ENCODE results near the gene JAK1. TPM values are rescaled to one million over a fixed set of nuclear protein-coding genes. Genes with fewer than 3 reads are reported as not detected.

The JAK1 gene
- total RNA-seq, 2 experiments from 2014 or later = 204 to 205 TPM

DNA sequence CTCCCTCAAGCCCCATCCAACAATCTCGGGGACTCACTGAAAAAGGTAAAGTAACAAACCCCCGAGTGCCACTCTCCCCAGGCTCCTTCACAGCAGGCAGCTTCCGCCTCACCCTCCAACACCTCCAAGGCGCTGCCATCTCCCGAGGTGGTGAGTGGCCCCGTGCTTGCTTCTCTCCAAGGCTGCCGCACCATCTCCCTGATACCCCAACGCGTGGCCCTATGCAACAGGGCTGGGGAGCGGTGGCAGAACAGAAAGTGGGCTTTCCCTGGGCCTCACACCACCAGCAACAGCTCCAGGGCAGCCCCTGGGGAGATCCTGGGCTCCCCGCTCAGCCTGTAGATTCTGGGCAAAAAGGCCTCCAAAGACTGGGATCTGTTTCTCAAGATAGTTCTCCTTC lies 116.4 kb downstream of the JAK1 start:
- peak overlapping the region; percentile 14 for H3K27ac Mint-ChIP-seq
- H3K4me1 Mint-ChIP-seq = peaks cover 2% of the 10 kb centered on the region
- H3K9me3 Mint-ChIP-seq = no peaks in the 10 kb centered on the region
- ChIA-PET POLR2A (no interaction called here), CTCF (no interaction called here)
- no peak overlapping the region for H3K4me3 Mint-ChIP-seq
- no peaks in the 10 kb centered on the region for H3K27me3 Mint-ChIP-seq
- H3K36me3 Mint-ChIP-seq (ENCODE audit: low read depth) = peaks cover 63% of the 10 kb centered on the region
- no peak for DNase-seq

- no peak for DNase-seq
- Mint-ChIP-seq H3K4me1 (peaks cover 2% of the 10 kb centered on the region), H3K27me3 (no peaks in the 10 kb centered on the region), H3K27ac (no peak overlapping the region), H3K36me3 (ENCODE audit: low read depth) (peaks cover 69% of the 10 kb centered on the region), H3K4me3 (no peak overlapping the region), H3K9me3 (no peaks in the 10 kb centered on the region)
- CTCF ChIA-PET = no interaction called here
- POLR2A ChIA-PET = no interaction called here
Measured at GRCh38 chr1:64848803-64849202, 117.5 kb downstream of the JAK1 start.

DNA sequence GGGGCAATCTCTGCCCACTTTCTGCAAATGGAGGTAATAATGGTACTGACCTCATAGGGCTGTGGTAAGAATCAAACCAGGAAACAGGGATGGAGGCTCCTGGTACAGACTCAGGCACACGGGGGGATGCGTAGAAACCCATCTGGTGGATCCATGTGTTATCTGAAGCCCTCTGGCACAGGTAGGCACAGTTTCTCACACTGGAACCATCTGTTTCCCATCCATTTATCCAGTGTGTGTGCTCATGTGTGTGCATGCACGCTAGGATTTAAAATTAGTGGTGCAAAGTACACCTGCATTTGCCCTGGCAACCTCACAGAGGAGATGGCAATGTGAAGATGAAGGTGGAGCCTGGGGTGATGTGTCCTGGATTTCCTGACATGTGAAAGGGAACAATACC lies 118.2 kb downstream of the JAK1 start:
- Mint-ChIP-seq H3K27ac (no peak overlapping the region), H3K36me3 (ENCODE audit: low read depth) (peaks cover 68% of the 10 kb centered on the region), H3K4me1 (peaks cover 2% of the 10 kb centered on the region), H3K27me3 (no peaks in the 10 kb centered on the region), H3K4me3 (no peak overlapping the region), H3K9me3 (no peaks in the 10 kb centered on the region)
- peak; percentile 12 for DNase-seq
- POLR2A ChIA-PET = no interaction called here
- CTCF ChIA-PET = no interaction called here

GRCh38 chr1:64847666-64848065 lies 118.7 kb downstream of the JAK1 start:
- Mint-ChIP-seq H3K4me3 (no peak overlapping the region), H3K27ac (no peak overlapping the region), H3K36me3 (ENCODE audit: low read depth) (peaks cover 68% of the 10 kb centered on the region), H3K4me1 (peaks cover 2% of the 10 kb centered on the region), H3K27me3 (no peaks in the 10 kb centered on the region), H3K9me3 (no peaks in the 10 kb centered on the region)
- DNase-seq = no peak
- POLR2A ChIA-PET = no interaction called here
- CTCF ChIA-PET = no interaction called here

DNA sequence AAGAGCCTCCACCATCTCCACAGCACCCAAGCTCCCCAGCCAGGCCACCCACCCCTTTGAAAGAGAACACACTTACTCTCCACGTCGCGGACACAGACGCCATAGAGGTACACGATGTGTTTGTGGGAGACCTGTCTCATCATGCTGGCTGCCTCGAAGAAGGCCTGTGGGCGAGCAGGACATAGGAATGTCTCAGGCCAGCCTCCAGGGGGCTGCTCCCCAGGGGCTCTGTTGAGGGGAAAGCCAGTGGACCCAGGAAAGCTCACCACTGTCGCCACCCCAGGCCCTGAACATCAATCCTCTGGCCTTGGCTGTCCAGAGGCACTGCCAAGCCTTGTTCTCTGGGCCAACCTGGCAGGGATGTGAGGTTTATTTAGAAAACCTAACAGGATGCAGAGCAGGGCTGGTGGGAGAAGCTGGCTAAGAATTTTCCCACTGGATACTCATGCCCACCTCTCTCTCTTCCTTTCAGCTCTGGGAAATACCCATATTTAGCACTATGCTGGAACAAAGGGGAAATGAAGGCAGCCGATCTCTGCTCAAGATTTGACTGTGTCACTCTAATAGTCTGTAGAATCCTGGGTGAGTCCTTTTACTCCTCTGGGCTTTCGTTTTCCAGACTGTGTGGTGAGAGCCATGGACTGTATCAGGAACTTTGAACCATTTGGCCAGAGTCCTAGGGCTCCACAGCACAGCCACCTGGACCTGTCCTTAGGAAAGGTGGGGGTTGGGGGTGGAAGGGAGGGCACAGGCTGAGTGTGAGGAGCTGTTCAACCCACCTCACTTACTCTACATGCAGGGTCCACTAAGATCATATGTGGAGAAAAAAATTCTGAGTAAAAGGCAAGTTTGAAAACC lies 119.5 kb downstream of the JAK1 start:
- POLR2A ChIA-PET = no interaction called here
- Mint-ChIP-seq H3K4me3 (no peak overlapping the region), H3K27me3 (no peaks in the 10 kb centered on the region), H3K4me1 (peaks cover 2% of the 10 kb centered on the region), H3K27ac (no peak overlapping the region), H3K9me3 (no peaks in the 10 kb centered on the region), H3K36me3 (ENCODE audit: low read depth) (peaks cover 65% of the 10 kb centered on the region)
- CTCF ChIA-PET = no interaction called here
- DNase-seq = no peak

GRCh38 chr1:64845831-64846425 lies 120.4 kb downstream of the JAK1 start:
- DNase-seq = no peak
- H3K27ac Mint-ChIP-seq = no peak overlapping the region
- H3K4me1 Mint-ChIP-seq = peaks cover 2% of the 10 kb centered on the region
- H3K9me3 Mint-ChIP-seq = no peaks in the 10 kb centered on the region
- H3K36me3 Mint-ChIP-seq (ENCODE audit: low read depth) = peaks cover 68% of the 10 kb centered on the region
- POLR2A ChIA-PET = no interaction called here
- CTCF ChIA-PET = no interaction called here
- H3K27me3 Mint-ChIP-seq = no peaks in the 10 kb centered on the region
- H3K4me3 Mint-ChIP-seq = no peak overlapping the region

DNA sequence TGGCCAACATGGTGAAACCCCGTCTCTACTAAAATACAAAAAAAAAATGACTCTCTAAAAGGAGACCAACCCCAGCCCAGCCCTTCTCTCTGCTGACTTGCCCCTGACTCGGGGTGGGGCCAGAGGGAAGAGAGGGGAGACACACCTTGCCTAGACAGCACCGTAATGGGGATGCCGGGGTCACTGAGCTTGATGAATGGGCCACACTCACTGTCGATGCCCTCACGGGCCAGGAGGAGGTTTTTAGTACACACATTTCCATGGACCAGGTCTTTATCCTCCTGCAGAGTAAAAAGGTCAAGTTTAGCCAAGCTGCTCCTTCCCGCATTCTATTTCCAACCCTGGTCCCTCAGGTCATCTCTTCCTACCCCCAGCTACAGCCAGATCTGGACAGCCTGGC lies 121.7 kb downstream of the JAK1 start:
- POLR2A ChIA-PET = no interaction called here
- no peaks in the 10 kb centered on the region for H3K4me1 Mint-ChIP-seq
- CTCF ChIA-PET = no interaction called here
- DNase-seq = no peak
- H3K36me3 Mint-ChIP-seq (ENCODE audit: low read depth) = peaks cover 64% of the 10 kb centered on the region
- no peak overlapping the region for H3K27ac Mint-ChIP-seq
- no peaks in the 10 kb centered on the region for H3K27me3 Mint-ChIP-seq
- H3K9me3 Mint-ChIP-seq = no peaks in the 10 kb centered on the region
- H3K4me3 Mint-ChIP-seq = no peak overlapping the region

DNA sequence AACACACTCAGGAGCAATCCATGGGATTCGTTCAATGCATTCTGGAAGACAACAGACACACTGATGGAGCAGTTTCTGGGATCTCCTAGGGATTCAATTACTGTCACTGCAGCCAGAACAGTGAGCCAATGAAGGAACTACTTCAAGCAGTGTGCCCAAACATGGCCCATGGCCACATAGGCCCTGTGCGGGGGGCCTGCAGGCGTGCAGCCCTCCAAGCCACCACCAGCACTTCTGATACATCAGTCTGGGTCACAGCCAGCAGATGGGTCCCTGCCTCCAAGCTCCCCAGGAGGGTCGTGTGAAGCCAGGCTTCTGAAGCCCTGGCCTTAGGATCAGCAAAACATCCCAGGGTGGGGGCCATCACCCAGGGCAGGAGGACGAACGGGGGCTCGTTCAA lies 122.2 kb downstream of the JAK1 start:
- H3K4me3 Mint-ChIP-seq = no peak overlapping the region
- H3K4me1 Mint-ChIP-seq = no peaks in the 10 kb centered on the region
- DNase-seq = no peak
- H3K36me3 Mint-ChIP-seq (ENCODE audit: low read depth) = peaks cover 64% of the 10 kb centered on the region
- ChIA-PET POLR2A (no interaction called here), CTCF (no interaction called here)
- no peak overlapping the region for H3K27ac Mint-ChIP-seq
- no peaks in the 10 kb centered on the region for H3K27me3 Mint-ChIP-seq
- no peaks in the 10 kb centered on the region for H3K9me3 Mint-ChIP-seq

GRCh38 chr1:64843675-64844074 lies 122.7 kb downstream of the JAK1 start:
- ChIA-PET CTCF (no interaction called here), POLR2A (no interaction called here)
- Mint-ChIP-seq H3K27ac (no peak overlapping the region), H3K36me3 (ENCODE audit: low read depth) (peaks cover 63% of the 10 kb centered on the region), H3K4me3 (no peak overlapping the region), H3K27me3 (no peaks in the 10 kb centered on the region), H3K4me1 (no peaks in the 10 kb centered on the region), H3K9me3 (no peaks in the 10 kb centered on the region)
- DNase-seq = no peak

DNA sequence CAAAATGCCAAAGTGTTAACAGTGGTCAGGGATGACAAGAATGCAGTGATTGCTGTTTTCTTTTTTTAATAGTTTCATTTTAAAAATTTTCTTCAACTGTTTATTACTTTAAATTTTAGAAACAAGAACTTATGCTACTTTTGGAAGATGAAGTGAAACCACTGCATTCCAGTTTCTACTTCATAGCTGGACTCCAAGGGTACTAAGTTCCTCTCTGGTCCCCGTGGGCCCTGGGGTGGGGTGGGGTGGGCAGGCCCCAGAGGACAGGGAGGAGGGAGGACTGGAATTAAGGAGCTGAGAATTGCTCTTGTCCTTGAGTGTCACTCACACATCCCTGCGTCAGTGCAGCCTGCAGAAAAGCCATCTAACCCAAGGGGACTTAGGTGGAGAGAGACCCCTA lies 124.1 kb downstream of the JAK1 start:
- H3K27ac Mint-ChIP-seq = no peak overlapping the region
- POLR2A ChIA-PET = no interaction called here
- no peaks in the 10 kb centered on the region for H3K9me3 Mint-ChIP-seq
- no peaks in the 10 kb centered on the region for H3K4me1 Mint-ChIP-seq
- H3K4me3 Mint-ChIP-seq = no peak overlapping the region
- no peaks in the 10 kb centered on the region for H3K27me3 Mint-ChIP-seq
- CTCF ChIA-PET = no interaction called here
- H3K36me3 Mint-ChIP-seq (ENCODE audit: low read depth) = peaks cover 76% of the 10 kb centered on the region
- no peak for DNase-seq

GRCh38 chr1:64841330-64842065 lies 124.9 kb downstream of the JAK1 start:
- POLR2A ChIA-PET = no interaction called here
- Mint-ChIP-seq H3K27ac (no peak overlapping the region), H3K27me3 (no peaks in the 10 kb centered on the region), H3K36me3 (ENCODE audit: low read depth) (peaks cover 79% of the 10 kb centered on the region), H3K4me3 (no peak overlapping the region), H3K9me3 (no peaks in the 10 kb centered on the region), H3K4me1 (no peaks in the 10 kb centered on the region)
- CTCF ChIA-PET = interaction anchor here (1.1 kb wide), 1 partner anchor 235 kb away, joined by 3 read pairs; no protein-coding TSS in a partner anchor
- no peak for DNase-seq

DNA sequence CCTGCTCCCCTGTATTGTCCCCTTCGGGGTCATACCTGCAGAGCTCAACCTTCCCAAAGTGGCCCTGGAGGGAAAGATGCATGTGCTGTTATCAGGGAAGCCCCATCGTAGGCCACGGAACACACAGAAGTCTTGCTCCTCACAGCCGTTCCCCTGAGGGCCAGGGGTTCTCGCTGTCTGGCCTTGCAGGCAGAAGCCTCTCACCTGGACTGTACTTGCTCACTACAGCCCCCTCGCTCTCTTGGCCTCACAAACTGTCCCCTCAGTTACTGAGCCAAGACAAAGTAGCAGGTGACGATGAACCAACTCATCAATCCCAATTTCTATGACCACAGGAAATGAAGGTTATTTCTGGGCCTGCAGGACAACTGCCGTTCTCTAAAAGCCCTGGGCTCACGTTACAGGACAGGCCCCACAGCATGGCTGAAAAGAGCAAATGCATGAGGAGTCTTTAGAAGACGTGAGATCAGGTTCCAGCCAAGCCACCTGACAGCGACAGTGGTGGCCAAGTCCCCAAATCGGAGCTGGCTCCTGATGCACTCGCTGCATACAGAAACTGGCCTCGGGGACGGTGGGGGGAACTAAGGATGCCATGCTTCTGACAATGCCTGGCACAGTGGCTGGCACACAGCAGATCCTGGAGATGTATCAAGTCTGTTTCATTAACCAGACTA lies 126.5 kb downstream of the JAK1 start:
- Mint-ChIP-seq H3K36me3 (ENCODE audit: low read depth) (peaks cover 82% of the 10 kb centered on the region), H3K9me3 (no peaks in the 10 kb centered on the region), H3K27ac (no peak overlapping the region), H3K4me1 (no peaks in the 10 kb centered on the region), H3K27me3 (no peaks in the 10 kb centered on the region), H3K4me3 (no peak overlapping the region)
- ChIA-PET POLR2A (interaction anchor here (1.3 kb wide), 1 partner anchor 10 kb away, joined by 4 read pairs; no protein-coding TSS in a partner anchor), CTCF (interaction anchor here (0.8 kb wide), 1 partner anchor 142 kb away, joined by 3 read pairs; no protein-coding TSS in a partner anchor)
- DNase-seq = no peak

- H3K27ac Mint-ChIP-seq = no peak overlapping the region
- no peaks in the 10 kb centered on the region for H3K4me1 Mint-ChIP-seq
- ChIA-PET CTCF (interaction anchor here (0.8 kb wide), 1 partner anchor 142 kb away, joined by 3 read pairs; no protein-coding TSS in a partner anchor), POLR2A (no interaction called here)
- DNase-seq = no peak
- no peaks in the 10 kb centered on the region for H3K27me3 Mint-ChIP-seq
- H3K36me3 Mint-ChIP-seq (ENCODE audit: low read depth) = peaks cover 79% of the 10 kb centered on the region
- H3K9me3 Mint-ChIP-seq = no peaks in the 10 kb centered on the region
- H3K4me3 Mint-ChIP-seq = no peak overlapping the region
Measured at GRCh38 chr1:64839261-64839660, 127.1 kb downstream of the JAK1 start.
